Suprapubic skin (tissue), 2 donors: ENCODE data around the gene TNFRSF9.

Source experiments
- EP300 ChIP-seq: sonication (generic); formaldehyde crosslinking; IDR thresholded peaks from one replicate; pipeline ENCODE4 v1.6.1; 2017; ENCODE audit warnings: antibody characterized with exemption
- POLR2A ChIP-seq, 2 donors: fragments of 450-650 bp; IDR thresholded peaks; one replicate each; pipeline ENCODE4 v1.6.1; 2017; ENCODE audit warnings: antibody characterized with exemption in 2 of 2, mild to moderate bottlenecking in 2 of 2, moderate library complexity in 2 of 2

DNA sequence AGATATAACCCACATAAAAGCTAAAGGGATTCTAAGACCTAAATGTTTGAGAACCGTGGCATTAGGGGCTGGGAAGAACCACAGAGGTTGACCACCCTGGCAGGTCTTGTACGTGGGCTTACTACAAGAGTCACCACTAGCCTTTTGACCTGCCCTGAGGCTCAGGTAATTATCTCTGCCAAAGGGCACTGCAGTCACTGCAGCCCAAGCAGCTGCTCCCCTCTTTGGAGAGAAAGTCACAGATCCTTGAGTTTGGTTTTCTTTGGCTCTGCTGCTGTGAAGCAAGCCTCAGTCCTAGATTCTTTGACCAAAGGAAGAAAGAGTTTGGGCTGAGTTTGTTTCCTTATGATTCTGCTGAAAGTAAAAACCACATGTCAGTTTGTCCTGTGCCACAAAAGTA is 32.4 kb upstream of the TNFRSF9 start:
- TF ChIP-seq POLR2A (IDR thresholded peaks at IDR 0.05): no peak
- no peak for TF ChIP-seq EP300
